ENCODE data around the gene MND1. TPM values are rescaled to one million over a fixed set of nuclear protein-coding genes. Genes with fewer than 3 reads are reported as not detected.

MND1 gene
- total and polyA plus RNA-seq, 11 donors, result 0.27 to 1.3 (median 0.40) TPM; not detected in 6

DNA sequence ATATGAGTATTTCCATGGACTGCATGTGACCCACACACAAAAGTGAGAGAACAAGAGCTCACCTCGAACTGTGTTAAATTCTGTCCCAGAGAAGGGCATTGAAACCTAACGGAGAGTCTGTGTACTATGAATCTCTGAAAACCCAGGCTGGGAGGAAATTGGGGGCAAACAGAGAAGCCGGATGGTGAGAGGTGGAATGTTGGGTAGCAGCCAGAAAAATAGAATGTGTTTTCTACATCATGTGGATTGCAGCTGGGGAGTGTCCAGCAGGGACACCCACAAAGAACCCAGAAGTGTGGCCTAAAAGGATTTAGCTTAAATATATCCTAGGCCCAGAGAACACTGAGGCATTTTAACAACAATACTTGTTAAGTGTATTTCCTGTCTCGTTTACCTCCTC, 38.6 kb downstream of the MND1 start:
- Histone ChIP-seq H3K9me3 (no peaks in the 10 kb centered on the region), H3K27ac (no peak overlapping the region), H3K4me3 (no peak overlapping the region), H3K4me1 (peaks cover 0 to 4% (median 0%) of the 10 kb centered on the region in 12 donors), H3K36me3 (no peaks in the 10 kb centered on the region), H3K27me3 (no peaks in the 10 kb centered on the region)
- TF ChIP-seq POLR2A (IDR thresholded peaks at IDR 0.05), result no peak
- TF ChIP-seq, protein P1, sequence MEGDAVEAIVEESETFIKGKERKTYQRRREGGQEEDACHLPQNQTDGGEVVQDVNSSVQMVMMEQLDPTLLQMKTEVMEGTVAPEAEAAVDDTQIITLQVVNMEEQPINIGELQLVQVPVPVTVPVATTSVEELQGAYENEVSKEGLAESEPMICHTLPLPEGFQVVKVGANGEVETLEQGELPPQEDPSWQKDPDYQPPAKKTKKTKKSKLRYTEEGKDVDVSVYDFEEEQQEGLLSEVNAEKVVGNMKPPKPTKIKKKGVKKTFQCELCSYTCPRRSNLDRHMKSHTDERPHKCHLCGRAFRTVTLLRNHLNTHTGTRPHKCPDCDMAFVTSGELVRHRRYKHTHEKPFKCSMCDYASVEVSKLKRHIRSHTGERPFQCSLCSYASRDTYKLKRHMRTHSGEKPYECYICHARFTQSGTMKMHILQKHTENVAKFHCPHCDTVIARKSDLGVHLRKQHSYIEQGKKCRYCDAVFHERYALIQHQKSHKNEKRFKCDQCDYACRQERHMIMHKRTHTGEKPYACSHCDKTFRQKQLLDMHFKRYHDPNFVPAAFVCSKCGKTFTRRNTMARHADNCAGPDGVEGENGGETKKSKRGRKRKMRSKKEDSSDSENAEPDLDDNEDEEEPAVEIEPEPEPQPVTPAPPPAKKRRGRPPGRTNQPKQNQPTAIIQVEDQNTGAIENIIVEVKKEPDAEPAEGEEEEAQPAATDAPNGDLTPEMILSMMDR (IDR thresholded peaks at IDR 0.05), result no peak
- WGBS, 4 donors, result 39 to 62% (median 48%) methylated on average over 4 of the region's 4 CpGs
- intact Hi-C loops (cut with DNase I), result no loop called here
- DNase-seq (no peak), ATAC-seq (no peak)

DNA sequence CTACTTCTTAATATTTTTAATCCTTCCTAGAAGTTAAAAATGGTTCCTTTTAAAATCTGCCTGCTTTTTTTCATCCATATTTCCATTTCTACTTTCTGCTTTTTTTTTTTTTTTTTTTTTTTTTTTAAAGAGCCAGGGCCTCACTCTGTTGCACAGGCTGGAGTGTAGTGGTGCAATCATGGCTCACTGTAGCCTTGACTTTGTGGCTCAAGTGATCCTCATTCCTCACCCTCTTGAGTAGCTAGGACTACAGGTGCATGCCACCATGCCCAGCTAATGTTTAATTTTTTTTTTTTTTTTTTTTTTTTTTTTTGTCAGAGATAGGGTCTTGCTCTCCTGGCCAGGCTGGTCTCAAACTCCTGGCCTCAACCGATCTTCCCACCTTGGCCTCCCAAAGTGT, 39.7 kb downstream of the MND1 start:
- Histone ChIP-seq H3K27me3 (no peaks in the 10 kb centered on the region), H3K9me3 (no peaks in the 10 kb centered on the region), H3K4me3 (no peak overlapping the region), H3K4me1 (peaks cover 0 to 4% (median 0%) of the 10 kb centered on the region in 12 donors), H3K36me3 (no peaks in the 10 kb centered on the region), H3K27ac (no peak overlapping the region)
- DNase-seq, result no peak
- ATAC-seq, result no peak
- intact Hi-C loops (cut with DNase I), result no loop called here
- TF ChIP-seq POLR2A (IDR thresholded peaks at IDR 0.05), result no peak
- TF ChIP-seq, protein P1 (IDR thresholded peaks at IDR 0.05), result no peak
- 97 to 100% (median 99%) methylated on average over 1 of the region's 1 CpG for WGBS, 4 donors

DNA sequence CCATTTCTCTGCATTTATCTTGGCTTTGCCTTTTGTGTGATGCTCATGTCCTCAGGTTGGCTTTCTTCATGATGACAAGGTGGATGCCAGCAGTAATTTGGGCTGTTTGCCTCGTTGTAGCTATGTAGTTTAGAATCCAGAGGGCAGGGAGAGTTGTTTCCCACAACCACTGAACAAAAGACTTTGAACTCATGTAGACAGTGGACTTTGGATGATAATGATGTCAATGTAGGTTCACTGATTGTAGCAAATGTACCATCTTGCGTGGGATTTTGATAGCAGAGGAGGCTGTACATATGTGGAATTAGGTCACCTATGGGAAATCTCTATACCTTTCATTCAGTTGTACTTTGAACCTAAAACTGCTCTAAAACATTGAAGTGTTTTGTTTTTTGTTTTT, 41.3 kb downstream of the MND1 start:
- ATAC-seq (no peak), DNase-seq (no peak)
- peaks cover 0 to 4% (median 0%) of the 10 kb centered on the region in 12 donors for H3K4me1 ChIP-seq
- H3K36me3 ChIP-seq, result no peaks in the 10 kb centered on the region
- no peaks in the 10 kb centered on the region for H3K27me3 ChIP-seq
- intact Hi-C loops (cut with DNase I), result no loop called here
- 83 to 97% (median 94%) methylated on average over 2 of the region's 2 CpGs for WGBS, 4 donors
- TF ChIP-seq POLR2A (IDR thresholded peaks at IDR 0.05), result no peak
- TF ChIP-seq, protein P1 (IDR thresholded peaks at IDR 0.05), result no peak
- H3K27ac ChIP-seq, result no peak overlapping the region
- no peak overlapping the region for H3K4me3 ChIP-seq
- H3K9me3 ChIP-seq, result no peaks in the 10 kb centered on the region

DNA sequence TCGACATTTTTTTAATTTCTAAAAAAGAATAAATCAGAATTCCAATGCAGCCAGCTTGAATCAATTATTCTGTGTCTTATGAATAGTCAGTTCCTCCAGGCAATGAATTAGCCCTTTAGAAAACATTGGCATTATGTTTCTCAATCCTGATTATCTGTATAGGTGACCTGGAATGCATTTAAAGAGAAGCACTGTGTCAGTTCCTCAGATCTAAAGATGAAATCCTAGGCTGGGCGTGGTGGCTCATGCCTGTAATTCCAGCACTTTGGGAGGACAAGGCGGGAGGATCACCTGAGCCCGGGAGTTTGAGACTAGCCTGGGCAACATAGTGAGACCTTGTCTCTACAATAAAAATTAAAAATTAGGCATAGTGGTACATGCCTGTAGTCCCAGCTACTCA, 43.5 kb downstream of the MND1 start:
- WGBS, 4 donors, result 93 to 99% (median 96%) methylated on average over 4 of the region's 4 CpGs

More for the DNA sequence above, 43.5 kb downstream of the MND1 start:
- H3K9me3 ChIP-seq, result no peaks in the 10 kb centered on the region
- no peak overlapping the region for H3K4me3 ChIP-seq
- peaks cover 0 to 4% (median 0%) of the 10 kb centered on the region in 12 donors for H3K4me1 ChIP-seq
- no peaks in the 10 kb centered on the region for H3K36me3 ChIP-seq
- H3K27me3 ChIP-seq, result no peaks in the 10 kb centered on the region
- intact Hi-C loops (cut with DNase I), result no loop called here
- no peak overlapping the region for H3K27ac ChIP-seq
- ATAC-seq (no peak), DNase-seq (no peak)
- TF ChIP-seq, protein P1 (IDR thresholded peaks at IDR 0.05), result no peak
- TF ChIP-seq POLR2A (IDR thresholded peaks at IDR 0.05), result no peak

All from heart left ventricle (tissue), 16 donors.